MCF 10A (cell line): Measurements from ENCODE around the gene SIGLEC6. TPM values are rescaled to one million over a fixed set of nuclear protein-coding genes. Genes with fewer than 3 reads are reported as not detected.

ENCODE experiments used
- BruUV-seq: library from RNA; stranded (reverse); fragments of 400-500 nt; replicated peaks from 2 replicates; lab custom pipeline; 2021; lab: Mats Ljungman, UMichigan
- CTCF ChIA-PET: fragments of 300-600 bp; sonication (Branson Sonifier 250); formaldehyde crosslinking; extraction: SDS; loops from one replicate; lab custom pipeline; 2021; ENCODE audit warnings: antibody characterized with exemption, inconsistent platforms; lab: Yijun Ruan, JAX
- POLR2A ChIA-PET: fragments of 300-600, 350-650 bp; sonication (Branson Sonifier 250); formaldehyde crosslinking; extraction: SDS; loops from one replicate; lab custom pipeline; 2020; ENCODE audit warnings: antibody characterized with exemption, inconsistent platforms; lab: Yijun Ruan, JAX
- DNase-seq: peaks from one replicate; pipeline ENCODE4 v3.0.0-alpha.2; 2018; ENCODE audit not compliant: unreplicated experiment
- H3K27ac Mint-ChIP-seq: one replicate; pipeline ENCODE4 v1.8.0; 2022; ENCODE audit warnings: mild to moderate bottlenecking, low read depth, mixed read lengths; ENCODE audit not compliant: unreplicated experiment
- H3K27me3 Mint-ChIP-seq: one replicate; pipeline ENCODE4 v1.8.0; 2022; ENCODE audit warnings: mixed read lengths; ENCODE audit not compliant: insufficient read depth, unreplicated experiment
- H3K36me3 Mint-ChIP-seq: one replicate; pipeline ENCODE4 v1.8.0; 2022; ENCODE audit warnings: mild to moderate bottlenecking, moderate library complexity, mixed read lengths; ENCODE audit not compliant: insufficient read depth, unreplicated experiment
- H3K4me1 Mint-ChIP-seq: one replicate; pipeline ENCODE4 v1.8.0; 2022; ENCODE audit warnings: mixed read lengths; ENCODE audit not compliant: insufficient read depth, unreplicated experiment
- H3K4me3 Mint-ChIP-seq: one replicate; pipeline ENCODE4 v1.8.0; 2022; ENCODE audit warnings: mild to moderate bottlenecking, moderate library complexity, mixed read lengths; ENCODE audit not compliant: unreplicated experiment
- H3K9me3 Mint-ChIP-seq: one replicate; pipeline ENCODE4 v1.8.0; 2022; ENCODE audit warnings: mixed read lengths; ENCODE audit not compliant: unreplicated experiment
- intact Hi-C: fragments of 100-400 bp; cut with micrococcal nuclease; formaldehyde crosslinking; loops from 2 replicates; pipeline ENCODE4 v1.14.1; 2022
- total RNA-seq: library from RNA; stranded (reverse); gene quantifications from 2 replicates; pipeline ENCODE4 v1.2.3, GENCODE V29; 2022
- TF ChIP-seq, protein P1 (sequence below): fragments of 200-600 bp; IDR thresholded peaks from one replicate; pipeline ENCODE4 v1.8.0; 2022; ENCODE audit warnings: antibody characterized with exemption, mild to moderate bottlenecking; ENCODE audit not compliant: unreplicated experiment

SIGLEC6 gene
- total RNA-seq, 1 experiment from 2014 or later = not detected

- intact Hi-C loops = no loop called here
- Mint-ChIP-seq H3K9me3 (peaks cover 10% of the 10 kb centered on the region), H3K4me1 (no peaks in the 10 kb centered on the region), H3K27ac (no peak overlapping the region), H3K4me3 (no peak overlapping the region), H3K27me3 (no peaks in the 10 kb centered on the region), H3K36me3 (no peaks in the 10 kb centered on the region)
- ChIA-PET CTCF (interaction anchor here (0.6 to 0.8 kb wide), 3 partner anchors 36 to 147 kb away, joined by 3 to 5 read pairs (median 4); no protein-coding TSS in a partner anchor), POLR2A (no interaction called here)
- DNase-seq = no peak
- TF ChIP-seq, protein P1, sequence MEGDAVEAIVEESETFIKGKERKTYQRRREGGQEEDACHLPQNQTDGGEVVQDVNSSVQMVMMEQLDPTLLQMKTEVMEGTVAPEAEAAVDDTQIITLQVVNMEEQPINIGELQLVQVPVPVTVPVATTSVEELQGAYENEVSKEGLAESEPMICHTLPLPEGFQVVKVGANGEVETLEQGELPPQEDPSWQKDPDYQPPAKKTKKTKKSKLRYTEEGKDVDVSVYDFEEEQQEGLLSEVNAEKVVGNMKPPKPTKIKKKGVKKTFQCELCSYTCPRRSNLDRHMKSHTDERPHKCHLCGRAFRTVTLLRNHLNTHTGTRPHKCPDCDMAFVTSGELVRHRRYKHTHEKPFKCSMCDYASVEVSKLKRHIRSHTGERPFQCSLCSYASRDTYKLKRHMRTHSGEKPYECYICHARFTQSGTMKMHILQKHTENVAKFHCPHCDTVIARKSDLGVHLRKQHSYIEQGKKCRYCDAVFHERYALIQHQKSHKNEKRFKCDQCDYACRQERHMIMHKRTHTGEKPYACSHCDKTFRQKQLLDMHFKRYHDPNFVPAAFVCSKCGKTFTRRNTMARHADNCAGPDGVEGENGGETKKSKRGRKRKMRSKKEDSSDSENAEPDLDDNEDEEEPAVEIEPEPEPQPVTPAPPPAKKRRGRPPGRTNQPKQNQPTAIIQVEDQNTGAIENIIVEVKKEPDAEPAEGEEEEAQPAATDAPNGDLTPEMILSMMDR = no peak
- no TSS peak for BruUV-seq
These were observed 21.4 kb downstream of the SIGLEC6 start for GRCh38 chr19:51509823-51510660.

DNA sequence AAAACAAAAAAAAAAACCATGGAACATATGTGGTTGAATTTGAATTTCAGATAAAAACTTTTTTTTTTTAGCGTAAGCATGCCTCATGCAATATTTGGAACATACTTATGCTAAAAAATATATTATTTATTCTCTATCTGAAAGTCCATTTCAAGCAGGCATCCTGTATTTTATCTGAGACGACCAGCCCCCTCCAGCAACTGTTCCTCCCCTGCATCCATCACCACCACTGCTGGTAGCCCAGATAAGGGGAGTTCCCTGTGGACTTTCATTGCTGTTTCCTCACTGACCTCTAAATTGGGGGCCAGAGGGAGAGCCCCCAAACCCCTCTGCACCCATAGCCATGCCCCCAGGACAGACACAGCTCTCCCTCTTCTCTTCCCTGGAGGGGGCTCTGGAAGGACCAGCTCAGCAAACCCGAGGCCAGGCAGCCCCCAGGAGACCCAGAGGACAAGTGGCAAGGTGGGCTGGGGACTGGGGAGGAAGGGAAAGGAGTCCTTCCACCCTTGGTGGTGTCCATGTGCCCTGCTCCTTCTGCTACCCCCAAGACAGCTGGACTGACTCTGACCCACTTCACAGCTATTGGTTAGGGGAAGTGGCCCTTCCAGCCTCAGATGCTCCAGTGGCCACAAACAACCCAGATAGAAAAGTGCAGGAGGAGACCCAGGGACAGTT is 23.3 kb downstream of the SIGLEC6 start:
- TF ChIP-seq, protein P1 = no peak
- no TSS peak for BruUV-seq
- Mint-ChIP-seq H3K27ac (no peak overlapping the region), H3K4me3 (no peak overlapping the region), H3K36me3 (no peaks in the 10 kb centered on the region), H3K9me3 (peaks cover 10% of the 10 kb centered on the region), H3K27me3 (no peaks in the 10 kb centered on the region), H3K4me1 (no peaks in the 10 kb centered on the region)
- DNase-seq = no peak
- POLR2A ChIA-PET = no interaction called here
- CTCF ChIA-PET = interaction anchor here (0.6 to 1.2 kb wide), 3 partner anchors 24 to 55 kb away, joined by 3 to 4 read pairs (median 4); no protein-coding TSS in a partner anchor
- intact Hi-C loops = no loop called here

- ChIA-PET CTCF (interaction anchor here (0.6 to 1.2 kb wide), 3 partner anchors 23 to 55 kb away, joined by 3 to 4 read pairs (median 4); no protein-coding TSS in a partner anchor), POLR2A (no interaction called here)
- no peak overlapping the region for H3K27ac Mint-ChIP-seq
- H3K4me3 Mint-ChIP-seq = no peak overlapping the region
- no peaks in the 10 kb centered on the region for H3K27me3 Mint-ChIP-seq
- intact Hi-C loops = no loop called here
- no peaks in the 10 kb centered on the region for H3K36me3 Mint-ChIP-seq
- H3K9me3 Mint-ChIP-seq = peaks cover 10% of the 10 kb centered on the region
- no TSS peak for BruUV-seq
- H3K4me1 Mint-ChIP-seq = no peaks in the 10 kb centered on the region
- TF ChIP-seq, protein P1 = no peak
- no peak for DNase-seq
These were observed 23.8 kb downstream of the SIGLEC6 start for GRCh38 chr19:51507640-51508058.

DNA sequence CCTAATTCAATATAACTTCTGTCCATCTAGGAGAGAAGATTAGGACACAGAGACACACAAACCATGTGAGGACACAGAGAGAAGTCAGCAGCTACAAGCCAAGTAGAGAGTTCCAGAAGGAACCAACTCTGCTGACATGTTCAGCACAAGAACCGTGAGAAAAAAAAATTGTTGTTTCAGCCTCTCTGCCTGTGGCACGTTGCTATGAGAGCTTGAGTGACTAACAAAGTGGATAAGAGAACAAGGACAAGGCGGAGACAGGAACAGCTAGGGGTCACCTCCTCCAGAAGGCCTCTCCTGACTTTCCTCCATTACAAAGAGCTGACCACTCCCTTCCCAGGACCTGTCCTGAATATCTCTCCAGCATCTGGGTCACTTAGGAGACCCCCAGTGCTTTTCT is 24.3 kb downstream of the SIGLEC6 start:
- Mint-ChIP-seq H3K9me3 (peaks cover 10% of the 10 kb centered on the region), H3K4me3 (no peak overlapping the region), H3K27me3 (no peaks in the 10 kb centered on the region), H3K27ac (no peak overlapping the region), H3K4me1 (no peaks in the 10 kb centered on the region), H3K36me3 (no peaks in the 10 kb centered on the region)
- no peak for DNase-seq
- TF ChIP-seq, protein P1 = no peak
- intact Hi-C loops = no loop called here
- ChIA-PET POLR2A (no interaction called here), CTCF (interaction anchor here (1.1 to 2.7 kb wide), 3 partner anchors 8 to 34 kb away, joined by 3 to 14 read pairs (median 4); no protein-coding TSS in a partner anchor)
- BruUV-seq = no TSS peak
